GM18870 (cell line): ENCODE results near the gene ZBTB42.
A peak's percentile ranks its signal among the peaks of the same experiment; 100 is the strongest.

Source experiments
- ATAC-seq: cut with Tn5 transposase; IDR thresholded peaks from one replicate; pipeline ENCODE4 v1.9.1; 2021; ENCODE audit warnings: moderate library complexity; ENCODE audit not compliant: unreplicated experiment

Gene ZBTB42

GRCh38 chr14:104800771-104801519 lies at the start of gene ZBTB42:
ZBTB42 (plus strand) TSS chr14:104801101; CDS start chr14:104801198, 97 bp downstream.
- ATAC-seq: no peak

- ATAC-seq: no peak
Observed at GRCh38 chr14:104751539-104752422, 49.1 kb upstream of the ZBTB42 start.

DNA sequence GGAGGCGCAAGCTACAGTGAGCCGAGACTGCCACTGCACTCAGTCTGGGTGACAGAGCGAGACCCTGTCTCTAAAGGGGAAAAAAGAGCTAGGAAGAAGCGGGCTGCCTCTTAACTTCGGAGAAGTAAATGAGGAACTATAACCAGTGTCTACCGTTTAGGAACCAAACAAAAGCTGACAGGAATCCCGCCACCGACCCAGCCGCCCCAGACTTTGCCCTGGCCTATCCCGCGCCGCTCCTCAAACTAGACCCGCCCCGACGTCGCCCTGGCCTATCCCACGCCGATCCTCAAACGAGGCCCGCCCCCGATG lies 48.5 kb upstream of the ZBTB42 start:
- peak; percentile 76 for ATAC-seq

GRCh38 chr14:104752735-104753527 lies 48.0 kb upstream of the ZBTB42 start, which contains the start of gene SIVA1:
SIVA1 (plus strand) TSS chr14:104753147; CDS start chr14:104753202, 55 bp downstream.
- peak; percentile 83 for ATAC-seq

DNA sequence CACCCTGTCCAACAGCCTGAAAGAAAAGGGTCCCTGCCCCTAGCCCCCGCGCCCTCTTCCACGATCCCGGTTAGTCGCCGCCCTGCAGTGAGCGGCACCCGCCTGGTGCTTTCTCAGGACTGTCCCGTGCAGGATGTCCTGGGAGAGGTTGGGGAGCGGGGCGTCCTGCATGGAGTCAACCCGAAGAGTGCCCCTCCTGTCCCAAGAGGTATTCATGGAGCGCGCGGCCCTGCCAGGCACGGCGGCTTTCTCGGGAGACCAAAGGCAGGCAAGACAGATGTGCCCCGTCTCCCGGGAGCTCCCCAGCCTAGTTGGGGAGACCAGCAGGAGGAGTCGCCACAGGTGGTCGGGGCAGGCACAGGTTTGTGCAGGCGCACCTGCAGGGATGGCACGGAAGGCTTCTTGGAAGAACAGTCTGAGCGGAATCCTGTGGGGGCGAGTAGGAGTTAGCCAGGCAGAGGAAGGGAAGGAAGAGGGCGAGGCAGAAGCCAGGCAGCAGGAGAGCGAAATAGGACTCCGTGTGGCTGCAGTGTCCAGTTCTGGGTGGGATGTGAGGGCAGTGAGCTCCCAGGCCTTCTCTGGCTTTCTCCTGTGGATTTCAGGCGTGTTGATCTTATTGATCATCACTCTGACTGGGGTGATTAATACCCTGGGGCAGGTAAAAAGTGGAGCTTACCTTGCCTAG lies 47.2 kb upstream of the ZBTB42 start:
- no peak for ATAC-seq

GRCh38 chr14:104754213-104754851 lies 46.6 kb upstream of the ZBTB42 start:
- no peak for ATAC-seq

DNA sequence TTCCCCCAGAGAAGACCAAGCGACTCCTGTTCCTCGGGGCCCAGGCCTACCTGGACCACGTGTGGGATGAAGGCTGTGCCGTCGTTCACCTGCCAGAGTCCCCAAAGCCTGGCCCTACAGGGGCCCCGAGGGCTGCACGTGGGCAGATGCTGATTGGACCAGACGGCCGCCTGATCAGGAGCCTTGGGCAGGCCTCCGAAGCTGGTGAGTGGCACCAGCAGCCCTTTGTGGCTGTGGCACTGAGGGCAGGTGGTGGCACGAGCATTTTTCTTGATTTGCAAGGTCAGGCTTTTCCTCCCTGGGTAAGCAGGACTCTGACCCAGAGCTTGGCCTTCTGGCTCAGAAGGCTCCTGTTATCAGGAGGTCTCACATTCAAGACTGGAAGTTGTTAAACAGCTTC lies 45.3 kb upstream of the ZBTB42 start:
- ATAC-seq: no peak

DNA sequence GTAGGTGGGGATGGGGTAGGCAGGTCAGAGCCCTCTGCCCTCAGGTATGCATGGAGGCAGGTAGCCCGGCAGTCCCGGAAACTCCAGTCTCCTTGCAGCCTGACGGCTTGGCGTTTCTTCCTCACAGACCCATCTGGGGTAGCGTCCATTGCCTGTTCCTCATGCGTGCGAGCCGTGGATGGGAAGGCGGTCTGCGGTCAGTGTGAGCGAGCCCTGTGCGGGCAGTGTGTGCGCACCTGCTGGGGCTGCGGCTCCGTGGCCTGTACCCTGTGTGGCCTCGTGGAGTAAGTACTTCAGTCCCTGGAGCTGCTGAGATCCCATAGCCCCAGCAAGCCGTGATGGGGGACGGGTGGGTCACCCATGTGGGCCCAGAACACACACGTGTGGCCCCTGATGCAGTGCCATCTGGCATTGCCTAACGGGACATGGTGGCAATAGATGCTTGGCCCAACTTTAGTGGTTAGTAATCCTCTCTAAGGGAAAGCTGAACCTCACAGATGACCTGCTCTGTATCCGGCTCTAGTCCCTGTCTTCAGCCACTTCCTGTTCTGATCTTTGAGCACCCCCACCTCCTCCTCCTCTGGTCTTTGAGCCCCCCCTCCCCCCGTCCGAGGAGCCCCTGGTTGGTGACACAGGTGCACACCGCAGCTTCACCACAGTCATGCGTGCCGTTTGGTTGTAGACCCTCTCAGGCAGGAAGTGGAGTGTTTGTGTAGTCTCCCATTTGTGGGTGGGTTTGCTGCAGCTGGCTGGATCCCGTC lies 44.2 kb upstream of the ZBTB42 start:
- ATAC-seq: no peak

- no peak for ATAC-seq
Observed at GRCh38 chr14:104757238-104757585, 43.7 kb upstream of the ZBTB42 start.

GRCh38 chr14:104757681-104758392 lies 43.1 kb upstream of the ZBTB42 start:
- no peak for ATAC-seq

GRCh38 chr14:104758981-104759969 lies 41.6 kb upstream of the ZBTB42 start:
- ATAC-seq: no peak

- ATAC-seq: no peak
Observed at GRCh38 chr14:104765517-104765916, 35.4 kb upstream of the ZBTB42 start.

GRCh38 chr14:104766256-104766862 lies 34.5 kb upstream of the ZBTB42 start:
- ATAC-seq: no peak

- ATAC-seq: no peak
Observed at GRCh38 chr14:104766863-104767633, 33.9 kb upstream of the ZBTB42 start.

DNA sequence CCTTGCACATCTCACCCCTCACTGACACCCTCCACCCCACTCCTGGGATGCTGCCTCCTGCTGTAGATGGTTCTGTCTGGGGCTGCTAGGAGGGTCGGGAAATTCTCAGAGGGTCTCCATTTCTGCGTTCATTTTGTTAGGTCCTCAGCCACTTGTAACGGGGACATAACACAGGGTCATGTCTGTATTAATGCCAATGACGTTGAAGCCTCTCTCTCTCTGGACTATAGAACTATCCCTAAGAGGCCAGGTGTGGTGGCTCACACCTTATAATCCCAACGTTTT lies 33.3 kb upstream of the ZBTB42 start:
- ATAC-seq: no peak

DNA sequence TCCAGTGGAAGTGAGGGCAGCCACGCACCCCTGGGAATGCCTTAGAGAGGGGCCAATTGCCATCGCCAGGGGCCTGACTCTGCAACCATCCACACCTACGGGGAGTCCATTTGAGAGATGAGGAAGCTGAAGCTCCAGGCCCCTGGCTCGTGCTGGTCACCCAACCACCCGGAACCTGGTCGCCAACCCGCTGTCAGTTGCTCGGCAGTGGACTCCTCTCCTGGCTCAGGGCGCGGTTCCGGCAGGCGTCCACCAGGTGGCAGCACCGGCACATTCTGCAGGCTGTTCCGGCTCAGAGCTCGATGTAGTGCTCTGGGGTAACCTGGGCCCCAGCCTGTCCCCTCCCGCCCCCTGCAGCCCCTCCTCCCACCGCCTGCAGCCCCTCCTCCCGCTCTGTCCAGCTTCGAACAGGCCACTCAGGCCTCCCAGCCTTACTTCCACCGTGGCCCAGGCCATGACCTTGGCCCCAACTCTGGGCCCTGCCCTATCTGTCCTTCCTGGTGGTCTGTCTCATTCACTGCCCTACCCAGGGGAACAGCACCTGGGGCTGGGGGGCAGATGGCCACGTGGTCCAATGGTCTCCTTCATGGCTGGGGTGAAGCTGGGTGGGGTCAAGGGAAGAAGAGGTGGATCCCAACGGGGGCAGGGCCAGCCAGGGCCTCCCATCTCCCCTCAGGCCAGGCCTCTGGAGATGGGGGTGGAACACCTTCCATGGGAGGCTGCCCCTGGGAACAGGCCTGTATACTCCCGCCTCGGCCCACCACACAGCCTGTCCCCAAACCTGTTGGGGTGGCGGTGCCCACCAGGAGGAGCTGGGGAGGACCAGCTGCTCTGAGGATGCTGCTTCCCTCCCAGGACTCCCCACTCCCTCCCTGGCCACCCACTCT lies 32.2 kb upstream of the ZBTB42 start:
- no peak for ATAC-seq
